Lower lobe of right lung (tissue), 2 donors: ENCODE results near the gene ACOT7. TPM values are rescaled to one million over a fixed set of nuclear protein-coding genes. Genes with fewer than 3 reads are reported as not detected.

ENCODE experiments used
- ATAC-seq, 2 donors: fragments of 200-7000 bp; cut with Tn5 transposase; one replicate each; pipeline ENCODE4 v1.9.1; 2020 to 2022; ENCODE audit warnings: mild to moderate bottlenecking in 2 of 2, moderate library complexity in 2 of 2
- DNase-seq: peaks from one replicate; pipeline ENCODE4 v3.0.0-alpha.2; 2020
- H3K27ac ChIP-seq: fragments of 200-600 bp; one replicate; pipeline ENCODE4 v1.8.0; 2022
- H3K27me3 ChIP-seq: fragments of 200-600 bp; one replicate; pipeline ENCODE4 v1.8.0; 2022; ENCODE audit warnings: low read depth
- H3K36me3 ChIP-seq: fragments of 200-600 bp; one replicate; pipeline ENCODE4 v1.8.0; 2022; ENCODE audit warnings: mild to moderate bottlenecking
- H3K4me1 ChIP-seq: fragments of 200-600 bp; one replicate; pipeline ENCODE4 v1.8.0; 2022
- H3K4me3 ChIP-seq: fragments of 200-600 bp; one replicate; pipeline ENCODE4 v1.8.0; 2022; ENCODE audit warnings: mild to moderate bottlenecking
- H3K9me3 ChIP-seq: fragments of 200-600 bp; one replicate; pipeline ENCODE4 v1.8.0; 2022
- CTCF ChIP-seq: fragments of 200-600 bp; IDR thresholded peaks from one replicate; pipeline ENCODE4 v1.8.0; 2022; ENCODE audit warnings: antibody characterized with exemption, mild to moderate bottlenecking
- intact Hi-C: fragments of 100-400 bp; cut with DNase I; formaldehyde crosslinking; loops from one replicate; pipeline ENCODE4 v1.11.0; 2022
- total RNA-seq: library from RNA; stranded (reverse); fragmentation: NEBNext Ultra II Directional; extraction: Animal tissue kit (Norgen Biotek cat#: 25700); gene quantifications from one replicate; pipeline ENCODE4 v1.2.1, GENCODE V29; 2021
- donor health status: DM: no; HTN: yes; CAD: no; lungs with severe emphysema.

ACOT7 gene
- total RNA-seq, 1 donor from 2014 or later = 28.5 TPM

- DNase-seq = no peak
- H3K4me3 ChIP-seq = no peak overlapping the region
- no peaks in the 10 kb centered on the region for H3K9me3 ChIP-seq
- ATAC-seq = no peak
- peaks cover 22% of the 10 kb centered on the region for H3K4me1 ChIP-seq
- H3K36me3 ChIP-seq = peaks cover 4% of the 10 kb centered on the region
- no peak for TF ChIP-seq CTCF
- no peak overlapping the region for H3K27ac ChIP-seq
- peaks cover 61% of the 10 kb centered on the region for H3K27me3 ChIP-seq
- intact Hi-C loops = loop anchor here (10.0 kb wide), 1 partner anchor 95 kb away; no protein-coding TSS in a partner anchor
Observed at GRCh38 chr1:6249739-6250689, 143.6 kb downstream of the ACOT7 start.

- no peaks in the 10 kb centered on the region for H3K9me3 ChIP-seq
- DNase-seq (no peak), ATAC-seq (peak in 1 of 2 donors; percentile 17)
- TF ChIP-seq CTCF = no peak
- peaks cover 67% of the 10 kb centered on the region for H3K27me3 ChIP-seq
- H3K27ac ChIP-seq = no peak overlapping the region
- H3K4me1 ChIP-seq = peaks cover 22% of the 10 kb centered on the region
- H3K36me3 ChIP-seq = peaks cover 4% of the 10 kb centered on the region
- intact Hi-C loops = no loop called here
- peak overlapping the region; percentile 8 for H3K4me3 ChIP-seq
Observed at GRCh38 chr1:6248932-6249738, 144.4 kb downstream of the ACOT7 start.

- DNase-seq (no peak), ATAC-seq (no peak)
- peaks cover 22% of the 10 kb centered on the region for H3K4me1 ChIP-seq
- peaks cover 4% of the 10 kb centered on the region for H3K36me3 ChIP-seq
- intact Hi-C loops = no loop called here
- peaks cover 76% of the 10 kb centered on the region for H3K27me3 ChIP-seq
- no peak overlapping the region for H3K27ac ChIP-seq
- no peaks in the 10 kb centered on the region for H3K9me3 ChIP-seq
- TF ChIP-seq CTCF = no peak
- no peak overlapping the region for H3K4me3 ChIP-seq
Observed at GRCh38 chr1:6248161-6248776, 145.3 kb downstream of the ACOT7 start.

GRCh38 chr1:6247651-6248050, 145.9 kb downstream of the ACOT7 start:
- H3K4me3 ChIP-seq = no peak overlapping the region
- no peak for DNase-seq
- H3K27ac ChIP-seq = no peak overlapping the region
- peaks cover 82% of the 10 kb centered on the region for H3K27me3 ChIP-seq
- no peaks in the 10 kb centered on the region for H3K9me3 ChIP-seq
- TF ChIP-seq CTCF = no peak
- peaks cover 22% of the 10 kb centered on the region for H3K4me1 ChIP-seq
- ATAC-seq = no peak
- intact Hi-C loops = no loop called here
- peaks cover 2% of the 10 kb centered on the region for H3K36me3 ChIP-seq
